OCI-LY3 (cell line): Measurements from ENCODE around the gene RBM12.
"Not testable (repeated sequence)": the region's sequence is repeated elsewhere in the genome, so short reads cannot be mapped to it uniquely, and the experiment has no call there.

Experiments used
- H2AFZ ChIP-seq: fragments of 200-600, 300-600 bp; shearing (Covaris generic); 2 replicates; pipeline ENCODE4 v1.6.0; 2014; ENCODE audit warnings: antibody characterized with exemption, low read depth, low read length
- H3K27ac ChIP-seq: fragments of 200-600, 300-600 bp; sonication (generic); 2 replicates; pipeline ENCODE4 v1.5.1; 2014; ENCODE audit warnings: mild to moderate bottlenecking, low read length, moderate library complexity, mixed read lengths
- H3K27me3 ChIP-seq: fragments of 200-600, 300-600 bp; sonication (generic); 2 replicates; pipeline ENCODE4 v1.6.1; 2014; ENCODE audit warnings: low read depth, low read length, mixed read lengths
- H3K36me3 ChIP-seq: fragments of 200-600, 300-600 bp; sonication (generic); replicated peaks from 2 replicates; pipeline ENCODE3; 2014; ENCODE audit warnings: low read depth, low read length, mixed read lengths
- H3K4me1 ChIP-seq: fragments of 300-600, 200-600 bp; sonication (generic); 2 replicates; pipeline ENCODE4 v1.6.1; 2014; ENCODE audit warnings: low read length, mixed read lengths
- H3K4me2 ChIP-seq: fragments of 200-600, 300-600 bp; sonication (generic); 2 replicates; pipeline ENCODE4 v1.6.1; 2014; ENCODE audit warnings: low read length, mixed read lengths
- H3K4me3 ChIP-seq: fragments of 300-600, 200-600 bp; sonication (generic); 2 replicates; pipeline ENCODE4 v1.5.1; 2014; ENCODE audit warnings: antibody characterized with exemption, mild to moderate bottlenecking, low read length, moderate library complexity
- H3K79me2 ChIP-seq: fragments of 300-600, 200-600 bp; shearing (Covaris generic); 2 replicates; pipeline ENCODE4 v1.6.1; 2014; ENCODE audit warnings: mild to moderate bottlenecking, low read length, mixed read lengths
- H3K9ac ChIP-seq: fragments of 300-600, 200-600 bp; shearing (Covaris generic); 2 replicates; pipeline ENCODE4 v1.6.0; 2014; ENCODE audit warnings: mild to moderate bottlenecking, low read length, moderate library complexity
- H3K9me3 ChIP-seq: fragments of 200-600, 300-600 bp; shearing (Covaris generic); 2 replicates; pipeline ENCODE4 v1.6.1; 2014; ENCODE audit warnings: low read length, mixed read lengths; ENCODE audit not compliant: insufficient read depth
- H4K20me1 ChIP-seq: fragments of 200-600, 300-600 bp; sonication (generic); 2 replicates; pipeline ENCODE4 v1.6.1; 2016; ENCODE audit warnings: low read length, mixed read lengths; ENCODE audit not compliant: insufficient read depth
- CTCF ChIP-seq: fragments of 200-600, 300-600 bp; sonication (generic); IDR thresholded peaks from 2 replicates; pipeline ENCODE4 v1.5.1; 2014; ENCODE audit warnings: antibody characterized with exemption, low read length, low read depth
- EZH2phosphoT487 ChIP-seq: fragments of 200-600 bp; shearing (Covaris generic); IDR thresholded peaks from 2 replicates; pipeline ENCODE4 v1.6.1; 2018; ENCODE audit warnings: antibody characterized with exemption, mixed run types, low read depth

RBM12 gene

GRCh38 chr20:35664466-35665206, at the start of gene RBM12, which contains the start of gene CPNE1:
Gene RBM12 (minus strand): TSS chr20:35664900. CDS start chr20:35655322, 9,578 bp downstream.
Gene CPNE1 (minus strand): TSS chr20:35664900. CDS start chr20:35632923, 31,977 bp downstream.
- peak within 1 kb of the TSS; percentile 86 for H3K4me3 ChIP-seq
- peak within 1 kb of the TSS; percentile 88 for H2AFZ ChIP-seq
- H3K9ac ChIP-seq: peak within 1 kb of the TSS; percentile 98
- H4K20me1 ChIP-seq: peaks cover 45% of the 10 kb centered on the region
- peak within 1 kb of the TSS; percentile 92 for H3K4me2 ChIP-seq
- H3K79me2 ChIP-seq: peaks cover 56% of the 10 kb centered on the region
- H3K36me3 ChIP-seq: peaks cover 23% of the 10 kb centered on the region
- peaks cover 28% of the 10 kb centered on the region for H3K4me1 ChIP-seq
- TF ChIP-seq CTCF (no peak), EZH2phosphoT487 (no peak)
- H3K9me3 ChIP-seq: no peaks in the 10 kb centered on the region
- peak within 1 kb of the TSS; percentile 74 for H3K27ac ChIP-seq
- no peaks in the 10 kb centered on the region for H3K27me3 ChIP-seq

GRCh38 chr20:35714127-35714526, 49.4 kb upstream of the RBM12 start:
- Histone ChIP-seq H3K4me1 (peaks cover 26% of the 10 kb centered on the region), H3K9me3 (no peaks in the 10 kb centered on the region), H3K36me3 (peaks cover 78% of the 10 kb centered on the region), H3K9ac (no peak overlapping the region), H3K4me3 (no peak overlapping the region), H3K27ac (no peak overlapping the region), H2AFZ (no peak overlapping the region), H3K79me2 (peaks cover 97% of the 10 kb centered on the region), H3K27me3 (no peaks in the 10 kb centered on the region), H4K20me1 (peaks cover 88% of the 10 kb centered on the region), H3K4me2 (no peak overlapping the region)
- TF ChIP-seq CTCF: no peak
- TF ChIP-seq EZH2phosphoT487: no peak

GRCh38 chr20:35713120-35713519, 48.4 kb upstream of the RBM12 start:
- H3K4me1 ChIP-seq: peaks cover 26% of the 10 kb centered on the region
- peaks cover 88% of the 10 kb centered on the region for H4K20me1 ChIP-seq
- H3K36me3 ChIP-seq: peaks cover 81% of the 10 kb centered on the region
- peaks cover 95% of the 10 kb centered on the region for H3K79me2 ChIP-seq
- not testable (repeated sequence) for H2AFZ ChIP-seq, H3K4me3 ChIP-seq, H3K9me3 ChIP-seq, H3K27ac ChIP-seq, H3K27me3 ChIP-seq, H3K4me2 ChIP-seq, H3K9ac ChIP-seq

- H3K27ac ChIP-seq: peak overlapping the region; percentile 35
- peaks cover 26% of the 10 kb centered on the region for H3K4me1 ChIP-seq
- H3K9ac ChIP-seq: no peak overlapping the region
- peaks cover 77% of the 10 kb centered on the region for H3K36me3 ChIP-seq
- no peak for TF ChIP-seq EZH2phosphoT487
- no peak for TF ChIP-seq CTCF
- no peak overlapping the region for H3K4me3 ChIP-seq
- H2AFZ ChIP-seq: no peak overlapping the region
- H3K79me2 ChIP-seq: peaks cover 91% of the 10 kb centered on the region
- H3K27me3 ChIP-seq: no peaks in the 10 kb centered on the region
- peak overlapping the region; percentile 5 for H3K4me2 ChIP-seq
- peaks cover 81% of the 10 kb centered on the region for H4K20me1 ChIP-seq
- no peaks in the 10 kb centered on the region for H3K9me3 ChIP-seq
Observed at GRCh38 chr20:35711588-35712209, 47.0 kb upstream of the RBM12 start.
